ENCODE results near the gene HMX3.

The HMX3 gene

DNA sequence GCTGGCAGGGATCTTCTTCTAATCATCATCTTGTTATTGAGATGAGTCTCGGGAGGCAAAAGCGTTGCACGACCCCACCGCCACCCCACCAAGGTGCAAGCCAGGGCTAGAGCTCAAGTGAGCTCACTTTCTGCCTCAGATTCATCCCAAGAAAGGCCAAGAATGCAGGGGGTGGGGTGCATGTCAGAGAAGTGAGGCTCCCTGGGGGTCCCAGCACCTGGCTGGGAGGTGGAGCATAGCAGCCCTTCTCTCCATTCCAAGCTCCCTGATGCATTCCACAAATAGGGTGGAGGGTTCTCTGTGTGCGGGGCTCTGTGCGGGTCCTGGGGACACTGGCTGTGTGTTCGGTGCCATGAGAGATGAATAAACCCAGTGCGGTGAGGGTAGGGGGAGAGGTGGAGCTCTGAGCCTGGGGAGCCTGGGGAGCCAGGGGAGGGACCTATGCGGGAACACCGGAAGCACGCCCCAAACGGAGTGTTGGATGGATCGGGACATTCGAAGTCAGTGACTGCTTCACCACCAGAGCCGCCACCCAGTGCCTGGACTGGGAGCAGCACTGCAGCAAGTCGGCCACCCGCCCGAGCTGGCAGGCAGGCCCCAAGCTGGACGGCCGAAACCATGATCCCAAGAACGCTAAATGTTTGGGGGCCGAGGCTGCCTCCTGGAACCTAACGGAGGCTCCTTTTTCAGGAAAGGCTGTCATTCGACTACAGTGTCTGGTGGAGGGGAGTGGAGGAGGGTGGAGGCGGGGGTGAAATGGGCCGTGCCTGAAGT is 17.9 kb upstream of the HMX3 start:
- Histone ChIP-seq H3K4me3 (ENCODE audit: low read depth, low read length, poor library complexity, severe bottlenecking) (no peak overlapping the region), H3K4me1 (ENCODE audit: insufficient read depth, low read length, severe bottlenecking) (no peaks in the 10 kb centered on the region), H3K79me2 (ENCODE audit: insufficient read depth, low read length) (no peaks in the 10 kb centered on the region), H3K9me3 (ENCODE audit: low read length) (no peaks in the 10 kb centered on the region), H3K36me3 (ENCODE audit: insufficient read depth, low read length) (no peaks in the 10 kb centered on the region), H3K27me3 (ENCODE audit: insufficient read depth, low read length) (0 out of 2 replicates have a peak, but pooled peaks cover 3% of the 10 kb centered on the region), H3K9ac (ENCODE audit: low read length) (no peak overlapping the region), H3K9me2 (ENCODE audit: low read depth, low read length) (no peaks in the 10 kb centered on the region), H3K27ac (ENCODE audit: low read depth, low read length, poor library complexity, severe bottlenecking) (no peak overlapping the region), H2AFZ (ENCODE audit: low read length) (no peak overlapping the region), H3K4me2 (ENCODE audit: low read length) (no peak overlapping the region), H3F3A (ENCODE audit: insufficient read depth, low read length) (no peaks in the 10 kb centered on the region), H4K20me1 (ENCODE audit: insufficient read depth, low read length) (no peaks in the 10 kb centered on the region)
- no peak for TF ChIP-seq EZH2 (IDR thresholded peaks at IDR 0.05; ENCODE audit: borderline replicate concordance, low read length)
- TF ChIP-seq, protein P1, sequence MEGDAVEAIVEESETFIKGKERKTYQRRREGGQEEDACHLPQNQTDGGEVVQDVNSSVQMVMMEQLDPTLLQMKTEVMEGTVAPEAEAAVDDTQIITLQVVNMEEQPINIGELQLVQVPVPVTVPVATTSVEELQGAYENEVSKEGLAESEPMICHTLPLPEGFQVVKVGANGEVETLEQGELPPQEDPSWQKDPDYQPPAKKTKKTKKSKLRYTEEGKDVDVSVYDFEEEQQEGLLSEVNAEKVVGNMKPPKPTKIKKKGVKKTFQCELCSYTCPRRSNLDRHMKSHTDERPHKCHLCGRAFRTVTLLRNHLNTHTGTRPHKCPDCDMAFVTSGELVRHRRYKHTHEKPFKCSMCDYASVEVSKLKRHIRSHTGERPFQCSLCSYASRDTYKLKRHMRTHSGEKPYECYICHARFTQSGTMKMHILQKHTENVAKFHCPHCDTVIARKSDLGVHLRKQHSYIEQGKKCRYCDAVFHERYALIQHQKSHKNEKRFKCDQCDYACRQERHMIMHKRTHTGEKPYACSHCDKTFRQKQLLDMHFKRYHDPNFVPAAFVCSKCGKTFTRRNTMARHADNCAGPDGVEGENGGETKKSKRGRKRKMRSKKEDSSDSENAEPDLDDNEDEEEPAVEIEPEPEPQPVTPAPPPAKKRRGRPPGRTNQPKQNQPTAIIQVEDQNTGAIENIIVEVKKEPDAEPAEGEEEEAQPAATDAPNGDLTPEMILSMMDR (IDR thresholded peaks at IDR 0.05; ENCODE audit: low read length), result no peak

DNA sequence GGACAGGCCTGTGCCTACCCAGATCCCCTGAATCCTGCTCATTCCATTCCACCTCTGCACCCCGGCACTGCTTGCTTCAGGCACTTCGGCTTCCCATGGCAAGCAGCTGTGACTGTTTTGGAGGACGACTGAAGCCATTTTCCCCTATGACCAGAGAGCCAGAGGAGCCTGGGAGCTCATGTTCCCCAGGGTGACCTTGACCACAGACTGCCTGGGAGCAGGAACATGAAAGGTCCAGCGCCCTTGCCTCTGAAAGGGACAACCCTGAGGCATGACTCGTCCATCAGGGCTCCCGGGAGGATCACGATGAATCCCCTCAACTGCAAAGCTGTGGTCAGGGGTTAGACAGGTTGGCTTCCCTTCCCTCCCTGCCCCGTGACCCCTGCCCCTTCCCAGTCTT is 16.7 kb upstream of the HMX3 start:
- H3K4me2 ChIP-seq (ENCODE audit: low read length), result no peak overlapping the region
- no peaks in the 10 kb centered on the region for H3K36me3 ChIP-seq (ENCODE audit: insufficient read depth, low read length)
- H3K4me1 ChIP-seq (ENCODE audit: insufficient read depth, low read length, severe bottlenecking), result no peaks in the 10 kb centered on the region
- no peak for TF ChIP-seq EZH2 (IDR thresholded peaks at IDR 0.05; ENCODE audit: borderline replicate concordance, low read length)
- TF ChIP-seq, protein P1 (IDR thresholded peaks at IDR 0.05; ENCODE audit: low read length), result no peak
- no peaks in the 10 kb centered on the region for H3K9me3 ChIP-seq (ENCODE audit: low read length)
- H3K4me3 ChIP-seq (ENCODE audit: low read depth, low read length, poor library complexity, severe bottlenecking), result no peak overlapping the region
- H3K9ac ChIP-seq (ENCODE audit: low read length), result no peak overlapping the region
- no peak overlapping the region for H3K27ac ChIP-seq (ENCODE audit: low read depth, low read length, poor library complexity, severe bottlenecking)
- H3K79me2 ChIP-seq (ENCODE audit: insufficient read depth, low read length), result no peaks in the 10 kb centered on the region
- no peaks in the 10 kb centered on the region for H3K9me2 ChIP-seq (ENCODE audit: low read depth, low read length)
- H2AFZ ChIP-seq (ENCODE audit: low read length), result no peak overlapping the region
- H3F3A ChIP-seq (ENCODE audit: insufficient read depth, low read length), result no peaks in the 10 kb centered on the region
- 0 out of 2 replicates have a peak, but pooled peaks cover 3% of the 10 kb centered on the region for H3K27me3 ChIP-seq (ENCODE audit: insufficient read depth, low read length)
- H4K20me1 ChIP-seq (ENCODE audit: insufficient read depth, low read length), result no peaks in the 10 kb centered on the region

DNA sequence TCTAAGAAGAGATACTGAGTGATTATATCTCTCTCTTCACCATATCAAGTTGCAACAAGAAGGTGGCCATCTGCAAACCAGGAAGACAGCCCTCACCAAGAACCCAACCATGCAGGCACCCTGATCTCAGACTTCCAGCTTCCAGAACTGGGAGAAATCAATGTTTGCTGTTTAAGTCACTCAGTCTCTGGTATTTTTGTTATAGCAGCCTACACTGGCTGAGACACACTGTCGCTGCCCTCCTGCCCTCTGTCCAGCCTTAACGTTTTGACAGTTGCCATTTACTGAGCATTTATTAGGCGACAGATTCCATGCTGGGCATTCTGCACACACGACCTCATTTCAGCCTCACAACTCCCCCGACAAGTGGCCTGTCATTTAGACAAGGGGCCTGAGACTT is 9.5 kb upstream of the HMX3 start:
- Histone ChIP-seq H3K9me3 (ENCODE audit: low read length) (no peaks in the 10 kb centered on the region), H3K9ac (ENCODE audit: low read length) (no peak overlapping the region), H3K79me2 (ENCODE audit: insufficient read depth, low read length) (no peaks in the 10 kb centered on the region), H3K9me2 (ENCODE audit: low read depth, low read length) (no peaks in the 10 kb centered on the region), H3K36me3 (ENCODE audit: insufficient read depth, low read length) (no peaks in the 10 kb centered on the region), H4K20me1 (ENCODE audit: insufficient read depth, low read length) (no peaks in the 10 kb centered on the region), H3K27me3 (ENCODE audit: insufficient read depth, low read length) (no peaks in the 10 kb centered on the region; the same call in 1 of the 2 replicates), H2AFZ (ENCODE audit: low read length) (no peak overlapping the region), H3K4me2 (ENCODE audit: low read length) (no peak overlapping the region), H3F3A (ENCODE audit: insufficient read depth, low read length) (no peaks in the 10 kb centered on the region), H3K4me1 (ENCODE audit: insufficient read depth, low read length, severe bottlenecking) (no peaks in the 10 kb centered on the region), H3K4me3 (ENCODE audit: low read depth, low read length, poor library complexity, severe bottlenecking) (no peak overlapping the region), H3K27ac (ENCODE audit: low read depth, low read length, poor library complexity, severe bottlenecking) (no peak overlapping the region)
- TF ChIP-seq, protein P1 (IDR thresholded peaks at IDR 0.05; ENCODE audit: low read length), result no peak
